Thymus (tissue), 11 donors: ENCODE measurements around the gene USH2A. TPM values are rescaled to one million over a fixed set of nuclear protein-coding genes. Genes with fewer than 3 reads are reported as not detected.
"Not testable (repeated sequence)": the region's sequence is repeated elsewhere in the genome, so short reads cannot be mapped to it uniquely, and the experiment has no call there.

Source experiments
- DNase-seq, 9 donors: peaks; one replicate each; pipeline ENCODE4 v3.0.0-alpha.2; 2013; ENCODE audit warnings: low spot score in 9 of 9, low read depth in 6 of 9, missing footprints in 1 of 9
- H3K27ac ChIP-seq, 2 donors: one replicate each; pipeline ENCODE4 v1.5.1; 2013; ENCODE audit warnings: control low read depth in 1 of 2, low read depth in 1 of 2, low read length in 1 of 2, mild to moderate bottlenecking in 1 of 2, moderate library complexity in 1 of 2
- H3K27me3 ChIP-seq, 2 donors: one replicate each; pipeline ENCODE4 v1.5.1; 2013; ENCODE audit warnings: low read length in 1 of 2; ENCODE audit not compliant: control insufficient read depth in 2 of 2, insufficient read depth in 1 of 2
- H3K36me3 ChIP-seq, 2 donors: one replicate each; pipeline ENCODE4 v1.5.1; 2013; ENCODE audit warnings: low read length in 1 of 2, mild to moderate bottlenecking in 1 of 2, moderate library complexity in 1 of 2; ENCODE audit not compliant: control insufficient read depth in 2 of 2, insufficient read depth in 2 of 2
- H3K4me1 ChIP-seq, 2 donors: one replicate each; pipeline ENCODE4 v1.5.1; 2013; ENCODE audit warnings: low read length in 2 of 2; ENCODE audit not compliant: control insufficient read depth in 2 of 2, insufficient read depth in 2 of 2
- H3K4me3 ChIP-seq, 2 donors: one replicate each; pipeline ENCODE4 v1.5.1; 2013; ENCODE audit warnings: low read length in 2 of 2, control low read depth in 1 of 2, mild to moderate bottlenecking in 1 of 2
- H3K9me3 ChIP-seq, 2 donors: one replicate each; pipeline ENCODE4 v1.5.1; 2013; ENCODE audit warnings: low read length in 1 of 2, mild to moderate bottlenecking in 1 of 2; ENCODE audit not compliant: control insufficient read depth in 2 of 2, insufficient read depth in 1 of 2
- WGBS: extraction: QIAGEN DNeasy Blood & Tissue Kit; methylation state at CpG from one replicate; pipeline ENCODE4 v1.1.7; 2013; 5-methylcytosine and 5-hydroxymethylcytosine counted together
- polyA plus RNA-seq: library from polyadenylated mRNA; stranded (reverse); fragments of 200-250 nt; gene quantifications from one replicate; pipeline ENCODE4 v1.2.3, GENCODE V29; 2013
- total RNA-seq: library from RNA; stranded (reverse); fragments of 120-200 nt; gene quantifications from one replicate; pipeline ENCODE4 v1.2.4, GENCODE V29; 2013
- donor health status: healthy.

USH2A gene
- total and polyA plus RNA-seq, 2 donors: 0.09 to 0.14 TPM

- Histone ChIP-seq H3K36me3 (no peaks in the 10 kb centered on the region), H3K4me1 (no peaks in the 10 kb centered on the region), H3K4me3 (no peak overlapping the region), H3K27ac (no peak overlapping the region), H3K27me3 (no peaks in the 10 kb centered on the region), H3K9me3 (no peaks in the 10 kb centered on the region)
- no peak for DNase-seq
- WGBS: 95% methylated on average over 2 of the region's 2 CpGs
Observed at GRCh38 chr1:216153130-216153529, 270.1 kb downstream of the USH2A start.

- H3K4me3 ChIP-seq, DNase-seq, H3K27me3 ChIP-seq, H3K4me1 ChIP-seq, H3K36me3 ChIP-seq, H3K27ac ChIP-seq, H3K9me3 ChIP-seq: not testable (repeated sequence)
- WGBS: 80% methylated on average over 4 of the region's 7 CpGs
Observed at GRCh38 chr1:216145451-216146018, 277.7 kb downstream of the USH2A start.

GRCh38 chr1:216144661-216145450 is 278.4 kb downstream of the USH2A start:
- no peak overlapping the region for H3K4me3 ChIP-seq
- no peaks in the 10 kb centered on the region for H3K36me3 ChIP-seq
- 75% methylated on average over 5 of the region's 5 CpGs for WGBS
- DNase-seq: no peak
- H3K9me3 ChIP-seq: no peaks in the 10 kb centered on the region
- no peaks in the 10 kb centered on the region for H3K27me3 ChIP-seq
- no peak overlapping the region for H3K27ac ChIP-seq
- no peaks in the 10 kb centered on the region for H3K4me1 ChIP-seq

- H3K36me3 ChIP-seq: no peaks in the 10 kb centered on the region
- WGBS: 83% methylated on average over 2 of the region's 2 CpGs
- H3K27me3 ChIP-seq: no peaks in the 10 kb centered on the region
- no peak overlapping the region for H3K27ac ChIP-seq
- no peaks in the 10 kb centered on the region for H3K4me1 ChIP-seq
- no peaks in the 10 kb centered on the region for H3K9me3 ChIP-seq
- H3K4me3 ChIP-seq: no peak overlapping the region
- no peak for DNase-seq
Observed at GRCh38 chr1:216142921-216143320, 280.3 kb downstream of the USH2A start.

- 62% methylated on average over 5 of the region's 5 CpGs for WGBS
- H3K27me3 ChIP-seq: no peaks in the 10 kb centered on the region
- no peaks in the 10 kb centered on the region for H3K4me1 ChIP-seq
- H3K36me3 ChIP-seq: no peaks in the 10 kb centered on the region
- no peak overlapping the region for H3K4me3 ChIP-seq
- no peak for DNase-seq
- H3K27ac ChIP-seq: no peak overlapping the region
- H3K9me3 ChIP-seq: no peaks in the 10 kb centered on the region
Observed at GRCh38 chr1:216140730-216141524, 282.3 kb downstream of the USH2A start.

- no peaks in the 10 kb centered on the region for H3K9me3 ChIP-seq
- no peak for DNase-seq
- H3K27ac ChIP-seq: no peak overlapping the region
- WGBS: 80% methylated on average over 4 of the region's 4 CpGs
- no peak overlapping the region for H3K4me3 ChIP-seq
- H3K27me3 ChIP-seq: no peaks in the 10 kb centered on the region
- no peaks in the 10 kb centered on the region for H3K36me3 ChIP-seq
- no peaks in the 10 kb centered on the region for H3K4me1 ChIP-seq
Observed at GRCh38 chr1:216124192-216124781, 299.0 kb downstream of the USH2A start.

GRCh38 chr1:216123446-216124191 is 299.6 kb downstream of the USH2A start:
- Histone ChIP-seq H3K36me3 (no peaks in the 10 kb centered on the region), H3K4me1 (no peaks in the 10 kb centered on the region), H3K27ac (no peak overlapping the region), H3K27me3 (no peaks in the 10 kb centered on the region), H3K4me3 (no peak overlapping the region), H3K9me3 (no peaks in the 10 kb centered on the region)
- no peak for DNase-seq
- WGBS: 92% methylated on average over 2 of the region's 2 CpGs

GRCh38 chr1:216119600-216119999 is 303.6 kb downstream of the USH2A start:
- no peak for DNase-seq
- H3K4me1 ChIP-seq: no peaks in the 10 kb centered on the region
- H3K4me3 ChIP-seq: no peak overlapping the region
- 42% methylated on average over 2 of the region's 2 CpGs for WGBS
- H3K27me3 ChIP-seq: no peaks in the 10 kb centered on the region
- no peak overlapping the region for H3K27ac ChIP-seq
- H3K36me3 ChIP-seq: no peaks in the 10 kb centered on the region
- H3K9me3 ChIP-seq: no peaks in the 10 kb centered on the region
